Esophagus mucosa (tissue), 1 donor: ENCODE measurements around the gene PDLIM1. TPM values are rescaled to one million over a fixed set of nuclear protein-coding genes. Genes with fewer than 3 reads are reported as not detected.
A peak's percentile ranks its signal among the peaks of the same experiment; 100 is the strongest.

Experiments
- ATAC-seq: fragments of 200-7000 bp; cut with Tn5 transposase; one replicate; pipeline ENCODE4 v1.9.1; 2020
- total RNA-seq: library from RNA; stranded (reverse); gene quantifications from one replicate; pipeline ENCODE4 v1.2.4, GENCODE V29; 2023
- donor health status: DM: yes; HTN: yes; CAD: no.

The PDLIM1 gene, protein sequence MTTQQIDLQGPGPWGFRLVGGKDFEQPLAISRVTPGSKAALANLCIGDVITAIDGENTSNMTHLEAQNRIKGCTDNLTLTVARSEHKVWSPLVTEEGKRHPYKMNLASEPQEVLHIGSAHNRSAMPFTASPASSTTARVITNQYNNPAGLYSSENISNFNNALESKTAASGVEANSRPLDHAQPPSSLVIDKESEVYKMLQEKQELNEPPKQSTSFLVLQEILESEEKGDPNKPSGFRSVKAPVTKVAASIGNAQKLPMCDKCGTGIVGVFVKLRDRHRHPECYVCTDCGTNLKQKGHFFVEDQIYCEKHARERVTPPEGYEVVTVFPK
- total RNA-seq: 144 TPM

DNA sequence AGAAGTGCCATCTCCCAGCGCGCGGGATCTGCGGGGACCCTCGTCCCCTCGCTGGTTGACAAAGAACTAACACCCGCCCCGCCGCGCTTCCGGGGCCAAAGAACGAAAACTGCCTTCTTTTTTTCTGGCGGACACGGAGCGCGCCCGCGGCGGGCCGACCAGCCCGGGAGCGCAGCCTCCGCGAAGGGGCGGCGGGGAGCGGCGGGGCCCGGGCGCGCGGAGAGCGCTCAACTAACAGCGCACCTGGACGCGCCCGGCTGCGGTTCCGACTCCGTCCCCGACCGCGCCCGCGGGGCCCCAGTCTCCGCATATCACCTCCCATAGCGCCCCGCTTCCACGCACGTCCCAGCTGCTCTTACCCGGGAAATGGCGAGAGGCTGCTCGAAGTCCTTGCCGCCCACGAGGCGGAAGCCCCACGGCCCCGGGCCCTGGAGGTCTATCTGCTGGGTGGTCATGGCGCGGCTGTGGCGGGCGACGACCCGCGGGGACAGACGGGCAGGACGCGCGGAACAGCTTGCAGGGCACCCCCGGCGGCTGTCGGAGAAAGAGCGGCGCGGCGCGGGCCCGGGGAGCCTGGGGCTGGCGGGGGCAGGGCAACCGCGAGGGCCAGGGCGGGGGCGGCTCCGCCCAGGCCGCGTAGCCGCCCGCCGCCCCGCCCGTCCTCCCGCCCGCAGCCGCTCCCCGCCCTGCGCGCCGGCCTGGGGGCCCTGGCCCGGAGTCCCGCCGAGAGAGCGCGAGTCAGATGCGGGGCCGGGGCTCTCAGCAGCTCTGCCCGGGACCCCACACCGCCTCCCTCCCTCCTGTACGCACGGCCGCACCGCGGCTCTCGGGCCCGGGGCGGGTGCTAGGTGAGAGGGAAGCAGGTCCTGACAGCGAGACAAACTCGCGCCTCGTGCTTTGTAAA, at the start of gene PDLIM1:
Gene PDLIM1, minus strand, starts transcription at position 543 of the 904 bp plus-strand sequence. Its CDS starts 88 bp downstream, at position 455.
- peak; percentile 86 for ATAC-seq

DNA sequence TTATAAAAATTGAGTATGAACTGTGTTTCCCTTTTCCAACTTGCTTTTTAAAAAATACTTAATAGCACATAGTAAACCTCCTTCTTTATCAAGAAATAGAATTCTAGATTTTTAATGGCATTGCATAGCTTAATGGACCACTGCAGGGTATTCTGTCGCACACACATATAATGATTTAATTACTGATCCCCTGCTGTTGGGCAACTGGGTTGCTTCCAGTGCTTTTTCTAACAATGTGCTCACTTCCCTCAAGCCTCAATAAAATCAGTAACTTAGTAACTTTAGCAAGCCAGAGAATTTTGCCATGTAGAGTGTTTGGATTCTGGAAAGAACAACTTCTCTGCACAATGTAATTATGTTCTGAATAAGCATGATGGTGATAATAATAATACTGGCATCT, 49.1 kb upstream of the PDLIM1 start:
- ATAC-seq: no peak

DNA sequence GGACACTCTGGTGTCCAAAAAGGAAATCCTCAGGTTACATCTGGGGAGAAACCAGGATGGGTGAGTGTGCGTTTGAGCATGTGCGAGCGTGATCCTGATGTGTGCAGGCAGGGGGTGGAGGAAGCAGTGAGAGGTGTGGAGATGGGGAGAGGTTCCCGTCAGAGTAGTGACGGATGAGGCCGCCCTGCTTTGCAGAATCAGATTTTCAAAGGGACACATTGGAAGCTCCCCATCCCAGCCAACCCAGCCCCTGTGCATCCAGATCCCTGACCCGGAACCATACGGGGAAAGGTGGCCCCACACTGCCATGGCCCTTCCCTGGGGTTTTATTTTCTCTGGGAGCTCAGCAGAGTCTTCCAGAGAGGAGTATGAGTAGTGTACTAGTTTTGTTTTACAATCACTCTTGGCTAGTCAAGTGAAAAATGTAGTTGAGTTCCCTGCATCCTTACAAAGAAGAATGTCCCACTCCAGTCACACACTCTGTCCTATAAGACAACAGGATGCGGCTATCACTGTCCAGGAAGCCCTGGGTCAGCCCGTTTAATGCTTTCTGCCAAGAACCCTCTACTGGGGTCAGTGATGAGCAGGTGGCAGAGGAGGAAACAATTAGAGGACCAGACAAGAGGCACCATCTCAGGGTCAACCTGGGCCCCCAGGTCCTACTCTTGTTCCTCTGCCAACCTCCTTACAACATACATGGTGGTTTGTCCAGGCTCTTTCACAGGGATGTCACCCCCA, 46.8 kb upstream of the PDLIM1 start:
- ATAC-seq: no peak

DNA sequence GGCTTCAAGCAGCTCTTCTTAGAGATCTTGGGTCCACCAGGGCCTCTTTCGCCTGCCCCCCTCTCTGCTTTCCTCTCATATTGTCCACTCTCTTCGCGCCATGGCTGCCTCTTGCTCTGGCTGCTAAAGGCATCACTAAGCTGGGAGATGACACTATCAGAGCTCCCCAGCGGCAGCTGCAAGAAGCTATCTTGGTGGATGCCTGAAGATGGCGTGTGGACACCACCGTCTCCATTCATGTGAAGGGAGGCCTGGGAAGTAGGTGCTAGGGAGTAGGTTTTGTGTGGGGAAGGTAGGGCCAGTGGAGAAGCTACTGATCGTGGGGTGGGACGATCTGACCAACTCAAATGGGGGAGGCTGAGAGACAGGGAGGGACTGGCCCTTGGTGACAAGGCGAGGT, 45.9 kb upstream of the PDLIM1 start:
- ATAC-seq: no peak

DNA sequence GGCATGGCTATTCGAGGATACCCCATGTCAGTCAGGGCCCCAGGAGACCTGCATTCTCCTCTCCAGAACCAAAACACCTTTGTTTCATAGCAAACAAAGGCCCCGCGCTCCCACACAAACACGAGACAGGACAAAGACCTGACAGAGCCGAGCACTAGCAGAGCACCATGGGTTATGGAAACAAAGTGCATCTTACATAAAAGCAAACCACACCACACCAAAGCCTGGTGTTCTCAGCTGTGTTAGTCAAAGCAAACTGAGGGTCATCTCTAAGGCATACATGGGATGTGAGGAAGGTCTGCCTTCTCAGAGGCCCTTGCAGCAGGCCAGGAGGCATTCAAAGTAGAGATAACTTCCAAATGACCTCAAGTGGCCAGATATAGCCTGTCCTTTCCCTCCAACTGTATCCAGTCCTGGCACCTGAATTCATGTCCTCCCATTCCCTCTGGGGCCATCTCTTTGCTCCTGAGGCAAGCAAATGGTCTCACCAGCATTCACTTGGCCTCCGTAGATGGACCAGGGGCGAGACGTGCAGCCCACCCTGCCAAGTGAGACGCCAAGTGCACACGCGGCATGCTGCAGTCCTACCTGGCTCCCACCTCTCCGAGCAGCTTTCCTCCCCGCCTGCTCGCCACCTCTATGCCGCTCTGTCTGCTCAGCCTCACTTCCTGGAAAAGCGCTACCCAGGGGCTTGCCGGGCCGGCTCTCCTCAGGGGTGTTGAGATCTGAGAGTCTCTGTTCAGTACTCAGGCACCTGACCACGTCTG, 45.3 kb upstream of the PDLIM1 start:
- ATAC-seq: no peak

DNA sequence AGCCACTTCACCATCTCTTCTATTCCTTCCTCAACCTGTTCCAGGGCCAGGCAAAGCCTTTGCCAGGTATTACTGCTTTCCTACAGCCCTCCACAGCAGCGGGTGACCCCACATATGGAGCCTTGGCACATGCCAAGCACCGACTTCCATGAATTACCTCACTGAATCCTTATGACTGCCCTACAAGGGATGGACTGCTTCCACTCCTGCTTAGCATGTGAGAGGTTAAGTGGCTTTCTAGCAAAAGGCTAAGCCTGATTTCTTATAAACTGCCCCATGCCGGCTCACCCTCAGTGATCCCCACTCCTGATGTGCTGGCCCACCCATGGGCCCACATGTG, 44.0 kb upstream of the PDLIM1 start:
- no peak for ATAC-seq

DNA sequence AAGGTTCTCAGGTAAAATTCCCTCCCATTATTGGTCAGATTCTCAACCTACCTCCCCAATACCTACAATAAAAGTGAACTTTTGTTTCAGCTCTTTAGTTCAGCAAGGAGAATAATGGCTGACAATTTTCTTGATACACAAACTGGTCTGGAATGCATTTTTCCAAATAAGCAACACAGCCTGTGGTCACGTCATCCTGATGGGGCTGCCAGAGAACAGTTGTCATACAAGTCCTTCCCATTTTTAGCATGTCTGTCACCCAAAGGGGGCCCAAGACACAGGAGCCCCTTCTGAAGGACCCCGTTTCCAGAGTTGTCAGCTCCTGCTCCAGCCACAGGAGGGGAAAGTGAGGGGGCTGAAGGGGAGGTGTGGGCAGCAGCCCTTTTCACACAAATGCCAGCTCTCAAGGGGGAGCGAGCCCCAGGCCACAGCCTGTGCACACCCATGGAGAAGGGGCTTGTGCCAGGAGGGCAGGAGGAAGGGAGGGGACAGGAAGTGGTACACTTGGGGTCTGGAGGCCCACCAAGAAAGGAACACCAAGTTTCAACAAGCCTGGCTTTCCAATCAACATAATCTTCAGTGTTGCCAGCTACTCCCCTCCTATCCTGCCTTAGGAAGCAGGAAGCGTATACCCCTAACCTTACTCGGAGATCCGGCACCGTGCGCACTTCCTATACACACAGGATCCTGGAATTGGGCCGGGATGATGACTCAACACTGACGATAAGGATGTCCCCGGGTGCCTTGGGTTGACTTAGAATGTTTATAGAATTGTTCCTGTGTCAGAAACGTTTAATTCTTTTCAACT, 43.4 kb upstream of the PDLIM1 start:
- ATAC-seq: peak; percentile 84

GRCh38 chr10:95332666-95333249, 42.0 kb upstream of the PDLIM1 start:
- ATAC-seq: no peak

- ATAC-seq: no peak
Observed at GRCh38 chr10:95331596-95332130, 40.9 kb upstream of the PDLIM1 start.

DNA sequence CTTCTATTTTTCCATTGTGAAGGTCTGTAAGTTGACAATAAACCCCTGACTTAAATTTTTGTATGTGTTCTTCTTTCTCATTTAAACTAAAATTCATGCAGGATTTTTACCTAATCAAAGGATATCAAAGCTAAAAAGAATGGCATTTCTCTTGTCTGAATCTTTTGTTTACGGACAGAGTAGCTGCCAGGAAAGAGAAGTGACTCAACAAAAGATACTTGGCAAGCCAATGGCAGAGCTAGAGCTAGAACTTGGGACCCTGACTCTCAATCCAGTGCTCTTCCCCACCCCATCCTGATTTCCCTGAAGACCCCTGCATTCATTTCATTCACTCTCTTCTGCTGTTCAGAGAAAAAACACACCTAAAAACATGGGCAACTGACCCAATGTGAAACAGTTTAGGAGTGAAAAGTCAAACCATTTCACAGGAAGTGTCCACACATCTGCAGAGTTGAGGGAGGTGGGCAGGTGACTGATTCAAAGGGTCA, 40.2 kb upstream of the PDLIM1 start:
- ATAC-seq: no peak

DNA sequence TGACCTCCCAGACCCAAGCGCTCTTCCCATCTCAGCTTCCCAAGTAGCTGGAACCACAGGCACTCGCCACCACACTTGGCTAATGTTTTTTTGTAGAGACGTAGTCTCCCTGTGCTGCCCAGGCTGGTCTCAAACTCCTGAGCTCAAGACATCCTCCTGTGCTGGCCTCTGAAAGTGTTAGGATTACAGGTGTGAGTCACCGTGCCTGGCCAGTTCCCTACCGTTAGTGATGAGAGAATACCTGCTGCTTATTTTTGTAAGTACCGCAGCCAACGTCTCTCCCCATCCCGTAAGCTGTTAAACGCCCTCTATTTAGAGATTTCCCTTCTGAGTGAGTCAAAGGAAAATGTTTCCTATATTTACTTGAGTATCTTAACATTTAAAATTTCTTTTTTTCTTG, 38.5 kb upstream of the PDLIM1 start:
- no peak for ATAC-seq

- ATAC-seq: no peak
Observed at GRCh38 chr10:95328013-95328412, 37.2 kb upstream of the PDLIM1 start.

- ATAC-seq: peak; percentile 56
Observed at GRCh38 chr10:95327367-95327766, 36.6 kb upstream of the PDLIM1 start.

GRCh38 chr10:95326396-95326795, 35.6 kb upstream of the PDLIM1 start:
- no peak for ATAC-seq

GRCh38 chr10:95325863-95326262, 35.1 kb upstream of the PDLIM1 start:
- no peak for ATAC-seq

- ATAC-seq: no peak
Observed at GRCh38 chr10:95324436-95325268, 33.8 kb upstream of the PDLIM1 start.

GRCh38 chr10:95321554-95322301, 30.9 kb upstream of the PDLIM1 start:
- ATAC-seq: no peak

- no peak for ATAC-seq
Observed at GRCh38 chr10:95319239-95319638, 28.4 kb upstream of the PDLIM1 start.

- ATAC-seq: no peak
Observed at GRCh38 chr10:95315509-95315908, 24.7 kb upstream of the PDLIM1 start.
